Spleen (tissue), 7 donors: ENCODE results near the gene NEK1.

Experiments
- CTCF ChIP-seq, 11 experiments: fragments of 200-600 bp in 7 of 11; fragments of 450-650 bp in 4 of 11; sonication (generic) in 4 of 11; IDR thresholded peaks in 8 of 11; conservative IDR thresholded peaks in 3 of 11; 1 replicate in 7 of 11; 2 replicates in 4 of 11; pipeline versions ENCODE4 v1.4.0 to v1.8.0; 2016 to 2021; ENCODE audit warnings: antibody characterized with exemption in 11 of 11, inconsistent platforms in 4 of 11, mild to moderate bottlenecking in 1 of 11
- POLR2A ChIP-seq, 3 donors: fragments of 450-650 bp; IDR thresholded peaks; one replicate each; pipeline ENCODE4 v1.5.1; 2017; ENCODE audit warnings: antibody characterized with exemption in 3 of 3, mild to moderate bottlenecking in 1 of 3
- donor health status: DM: no; HTN: no; CAD: no; lungs with moderate emphysema.
- donor health status: DM: no; HTN: no; CAD: no.
- donor health status: DM: no; HTN: no; CAD: no.

GRCh38 chr4:169458575-169458974 lies 153.8 kb downstream of the NEK1 start:
- TF ChIP-seq CTCF (IDR thresholded peaks at IDR 0.05 in 8 of 11, conservative IDR thresholded peaks at IDR 0.05 in 3 of 11) = no peak
- TF ChIP-seq POLR2A (IDR thresholded peaks at IDR 0.05) = no peak
